ENCODE measurements around the gene CACNA1E. TPM values are rescaled to one million over a fixed set of nuclear protein-coding genes. Genes with fewer than 3 reads are reported as not detected.

Gene CACNA1E
- total and polyA plus RNA-seq, 2 experiments from 2014 or later: 0.32 to 1.1 TPM

DNA sequence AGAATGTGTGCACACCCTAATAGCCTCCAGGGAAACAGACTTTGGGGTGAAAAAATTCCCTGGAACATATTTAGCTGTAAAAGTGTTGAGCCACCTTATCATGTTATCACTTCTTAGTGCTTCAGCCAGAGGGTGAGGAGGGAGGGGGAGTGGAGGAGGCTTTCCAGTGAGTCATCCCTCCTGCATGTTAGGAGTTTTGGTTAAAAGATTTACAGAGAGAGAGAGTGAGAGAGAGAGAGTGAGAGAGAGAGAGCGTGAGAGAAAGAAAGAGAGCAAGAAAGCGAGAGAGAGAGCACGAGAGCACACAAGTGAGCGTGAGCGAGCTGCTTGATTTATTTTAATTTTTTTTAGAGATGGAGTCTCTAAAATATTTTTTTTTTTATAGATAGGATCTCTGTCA lies 13.5 kb upstream of the CACNA1E start (continued):
- TF ChIP-seq STAT1 (IDR thresholded peaks at IDR 0.05; ENCODE audit: unreplicated experiment) (no peak), POLR2AphosphoS5 (IDR thresholded peaks at IDR 0.05; ENCODE audit: low read depth) (no peak), NANOG (IDR thresholded peaks at IDR 0.05; ENCODE audit: borderline replicate concordance) (no peak)
- TF ChIP-seq, protein P1, sequence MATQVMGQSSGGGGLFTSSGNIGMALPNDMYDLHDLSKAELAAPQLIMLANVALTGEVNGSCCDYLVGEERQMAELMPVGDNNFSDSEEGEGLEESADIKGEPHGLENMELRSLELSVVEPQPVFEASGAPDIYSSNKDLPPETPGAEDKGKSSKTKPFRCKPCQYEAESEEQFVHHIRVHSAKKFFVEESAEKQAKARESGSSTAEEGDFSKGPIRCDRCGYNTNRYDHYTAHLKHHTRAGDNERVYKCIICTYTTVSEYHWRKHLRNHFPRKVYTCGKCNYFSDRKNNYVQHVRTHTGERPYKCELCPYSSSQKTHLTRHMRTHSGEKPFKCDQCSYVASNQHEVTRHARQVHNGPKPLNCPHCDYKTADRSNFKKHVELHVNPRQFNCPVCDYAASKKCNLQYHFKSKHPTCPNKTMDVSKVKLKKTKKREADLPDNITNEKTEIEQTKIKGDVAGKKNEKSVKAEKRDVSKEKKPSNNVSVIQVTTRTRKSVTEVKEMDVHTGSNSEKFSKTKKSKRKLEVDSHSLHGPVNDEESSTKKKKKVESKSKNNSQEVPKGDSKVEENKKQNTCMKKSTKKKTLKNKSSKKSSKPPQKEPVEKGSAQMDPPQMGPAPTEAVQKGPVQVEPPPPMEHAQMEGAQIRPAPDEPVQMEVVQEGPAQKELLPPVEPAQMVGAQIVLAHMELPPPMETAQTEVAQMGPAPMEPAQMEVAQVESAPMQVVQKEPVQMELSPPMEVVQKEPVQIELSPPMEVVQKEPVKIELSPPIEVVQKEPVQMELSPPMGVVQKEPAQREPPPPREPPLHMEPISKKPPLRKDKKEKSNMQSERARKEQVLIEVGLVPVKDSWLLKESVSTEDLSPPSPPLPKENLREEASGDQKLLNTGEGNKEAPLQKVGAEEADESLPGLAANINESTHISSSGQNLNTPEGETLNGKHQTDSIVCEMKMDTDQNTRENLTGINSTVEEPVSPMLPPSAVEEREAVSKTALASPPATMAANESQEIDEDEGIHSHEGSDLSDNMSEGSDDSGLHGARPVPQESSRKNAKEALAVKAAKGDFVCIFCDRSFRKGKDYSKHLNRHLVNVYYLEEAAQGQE (IDR thresholded peaks at IDR 0.05; ENCODE audit: unreplicated experiment): no peak

DNA sequence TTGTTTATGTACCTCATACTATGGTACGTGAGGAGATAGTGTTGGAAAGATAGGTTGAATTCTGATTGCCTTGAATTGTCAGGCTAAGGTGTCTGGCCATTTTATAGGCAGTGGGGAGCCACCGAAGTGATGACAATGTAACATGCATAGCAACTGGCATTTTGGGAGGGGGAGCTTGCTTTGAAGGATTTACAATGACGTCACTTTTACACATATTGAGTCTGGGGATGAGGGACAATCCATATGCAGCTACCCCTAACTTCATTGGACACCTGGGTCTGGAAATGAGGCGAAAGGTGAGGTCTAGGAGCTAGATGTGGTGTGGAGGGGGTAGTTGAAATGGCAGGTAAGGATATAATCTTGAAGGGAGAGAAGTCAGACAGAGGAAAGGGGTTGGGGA lies 7.7 kb upstream of the CACNA1E start:
- Mint-ChIP-seq H3K4me3 (no peak overlapping the region), H3K27ac (no peak overlapping the region), H3K27me3 (ENCODE audit: insufficient read depth, low read depth, poor library complexity) (no peaks in the 10 kb centered on the region), H3K9me3 (no peaks in the 10 kb centered on the region), H3K4me1 (peaks cover 4% of the 10 kb centered on the region; the same call in 1 of the 3 replicates), H3K36me3 (ENCODE audit: low read depth) (no peaks in the 10 kb centered on the region)
- H2AFZ ChIP-seq: no peak overlapping the region
- H3K4me3 ChIP-seq: no peak overlapping the region
- no peaks in the 10 kb centered on the region for H3K79me2 ChIP-seq (replicated peaks; ENCODE audit: insufficient read depth)
- H3K36me3 ChIP-seq (ENCODE audit: insufficient read depth): no peaks in the 10 kb centered on the region
- H3K27me3 ChIP-seq (ENCODE audit: insufficient read depth): peaks cover 6% of the 10 kb centered on the region
- no peaks in the 10 kb centered on the region; the same call in 1 of the 2 replicates for H3K4me1 ChIP-seq (ENCODE audit: insufficient read depth)
- no peak overlapping the region for H3K4me2 ChIP-seq
- H3K27ac ChIP-seq (ENCODE audit: low read depth): no peak overlapping the region
- TF ChIP-seq STAT1 (IDR thresholded peaks at IDR 0.05; ENCODE audit: unreplicated experiment): no peak
- TF ChIP-seq EZH2 (IDR thresholded peaks at IDR 0.05; ENCODE audit: low read depth, unreplicated experiment): no peak
- no peak for TF ChIP-seq CREB1 (CRISPR knock-in tag; IDR thresholded peaks at IDR 0.05; ENCODE audit: low read depth)
- no peak for TF ChIP-seq NANOG (IDR thresholded peaks at IDR 0.05; ENCODE audit: borderline replicate concordance)
- no peak for TF ChIP-seq ZNF331 (CRISPR knock-in tag; IDR thresholded peaks at IDR 0.05; ENCODE audit: low read depth)
- no peak for TF ChIP-seq POLR2AphosphoS5 (IDR thresholded peaks at IDR 0.05; ENCODE audit: low read depth)
- TF ChIP-seq, protein P1 (IDR thresholded peaks at IDR 0.05; ENCODE audit: unreplicated experiment): no peak
- TF ChIP-seq, protein P2, sequence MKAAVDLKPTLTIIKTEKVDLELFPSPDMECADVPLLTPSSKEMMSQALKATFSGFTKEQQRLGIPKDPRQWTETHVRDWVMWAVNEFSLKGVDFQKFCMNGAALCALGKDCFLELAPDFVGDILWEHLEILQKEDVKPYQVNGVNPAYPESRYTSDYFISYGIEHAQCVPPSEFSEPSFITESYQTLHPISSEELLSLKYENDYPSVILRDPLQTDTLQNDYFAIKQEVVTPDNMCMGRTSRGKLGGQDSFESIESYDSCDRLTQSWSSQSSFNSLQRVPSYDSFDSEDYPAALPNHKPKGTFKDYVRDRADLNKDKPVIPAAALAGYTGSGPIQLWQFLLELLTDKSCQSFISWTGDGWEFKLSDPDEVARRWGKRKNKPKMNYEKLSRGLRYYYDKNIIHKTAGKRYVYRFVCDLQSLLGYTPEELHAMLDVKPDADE (IDR thresholded peaks at IDR 0.05): no peak
- TF ChIP-seq, protein P3, sequence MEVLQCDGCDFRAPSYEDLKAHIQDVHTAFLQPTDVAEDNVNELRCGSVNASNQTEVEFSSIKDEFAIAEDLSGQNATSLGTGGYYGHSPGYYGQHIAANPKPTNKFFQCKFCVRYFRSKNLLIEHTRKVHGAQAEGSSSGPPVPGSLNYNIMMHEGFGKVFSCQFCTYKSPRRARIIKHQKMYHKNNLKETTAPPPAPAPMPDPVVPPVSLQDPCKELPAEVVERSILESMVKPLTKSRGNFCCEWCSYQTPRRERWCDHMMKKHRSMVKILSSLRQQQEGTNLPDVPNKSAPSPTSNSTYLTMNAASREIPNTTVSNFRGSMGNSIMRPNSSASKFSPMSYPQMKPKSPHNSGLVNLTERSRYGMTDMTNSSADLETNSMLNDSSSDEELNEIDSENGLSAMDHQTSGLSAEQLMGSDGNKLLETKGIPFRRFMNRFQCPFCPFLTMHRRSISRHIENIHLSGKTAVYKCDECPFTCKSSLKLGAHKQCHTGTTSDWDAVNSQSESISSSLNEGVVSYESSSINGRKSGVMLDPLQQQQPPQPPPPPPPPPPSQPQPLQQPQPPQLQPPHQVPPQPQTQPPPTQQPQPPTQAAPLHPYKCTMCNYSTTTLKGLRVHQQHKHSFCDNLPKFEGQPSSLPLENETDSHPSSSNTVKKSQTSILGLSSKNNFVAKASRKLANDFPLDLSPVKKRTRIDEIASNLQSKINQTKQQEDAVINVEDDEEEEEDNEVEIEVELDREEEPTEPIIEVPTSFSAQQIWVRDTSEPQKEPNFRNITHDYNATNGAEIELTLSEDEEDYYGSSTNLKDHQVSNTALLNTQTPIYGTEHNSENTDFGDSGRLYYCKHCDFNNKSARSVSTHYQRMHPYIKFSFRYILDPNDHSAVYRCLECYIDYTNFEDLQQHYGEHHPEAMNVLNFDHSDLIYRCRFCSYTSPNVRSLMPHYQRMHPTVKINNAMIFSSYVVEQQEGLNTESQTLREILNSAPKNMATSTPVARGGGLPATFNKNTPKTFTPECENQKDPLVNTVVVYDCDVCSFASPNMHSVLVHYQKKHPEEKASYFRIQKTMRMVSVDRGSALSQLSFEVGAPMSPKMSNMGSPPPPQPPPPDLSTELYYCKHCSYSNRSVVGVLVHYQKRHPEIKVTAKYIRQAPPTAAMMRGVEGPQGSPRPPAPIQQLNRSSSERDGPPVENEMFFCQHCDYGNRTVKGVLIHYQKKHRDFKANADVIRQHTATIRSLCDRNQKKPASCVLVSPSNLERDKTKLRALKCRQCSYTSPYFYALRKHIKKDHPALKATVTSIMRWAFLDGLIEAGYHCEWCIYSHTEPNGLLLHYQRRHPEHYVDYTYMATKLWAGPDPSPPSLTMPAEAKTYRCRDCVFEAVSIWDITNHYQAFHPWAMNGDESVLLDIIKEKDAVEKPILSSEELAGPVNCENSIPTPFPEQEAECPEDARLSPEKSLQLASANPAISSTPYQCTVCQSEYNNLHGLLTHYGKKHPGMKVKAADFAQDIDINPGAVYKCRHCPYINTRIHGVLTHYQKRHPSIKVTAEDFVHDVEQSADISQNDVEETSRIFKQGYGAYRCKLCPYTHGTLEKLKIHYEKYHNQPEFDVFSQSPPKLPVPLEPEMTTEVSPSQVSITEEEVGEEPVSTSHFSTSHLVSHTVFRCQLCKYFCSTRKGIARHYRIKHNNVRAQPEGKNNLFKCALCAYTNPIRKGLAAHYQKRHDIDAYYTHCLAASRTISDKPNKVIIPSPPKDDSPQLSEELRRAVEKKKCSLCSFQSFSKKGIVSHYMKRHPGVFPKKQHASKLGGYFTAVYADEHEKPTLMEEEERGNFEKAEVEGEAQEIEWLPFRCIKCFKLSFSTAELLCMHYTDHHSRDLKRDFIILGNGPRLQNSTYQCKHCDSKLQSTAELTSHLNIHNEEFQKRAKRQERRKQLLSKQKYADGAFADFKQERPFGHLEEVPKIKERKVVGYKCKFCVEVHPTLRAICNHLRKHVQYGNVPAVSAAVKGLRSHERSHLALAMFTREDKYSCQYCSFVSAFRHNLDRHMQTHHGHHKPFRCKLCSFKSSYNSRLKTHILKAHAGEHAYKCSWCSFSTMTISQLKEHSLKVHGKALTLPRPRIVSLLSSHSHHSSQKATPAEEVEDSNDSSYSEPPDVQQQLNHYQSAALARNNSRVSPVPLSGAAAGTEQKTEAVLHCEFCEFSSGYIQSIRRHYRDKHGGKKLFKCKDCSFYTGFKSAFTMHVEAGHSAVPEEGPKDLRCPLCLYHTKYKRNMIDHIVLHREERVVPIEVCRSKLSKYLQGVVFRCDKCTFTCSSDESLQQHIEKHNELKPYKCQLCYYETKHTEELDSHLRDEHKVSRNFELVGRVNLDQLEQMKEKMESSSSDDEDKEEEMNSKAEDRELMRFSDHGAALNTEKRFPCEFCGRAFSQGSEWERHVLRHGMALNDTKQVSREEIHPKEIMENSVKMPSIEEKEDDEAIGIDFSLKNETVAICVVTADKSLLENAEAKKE (CRISPR knock-in tag; IDR thresholded peaks at IDR 0.05): no peak
- DNase-seq (ENCODE audit: low spot score): no peak
- H4K20me1 ChIP-seq (replicated peaks; ENCODE audit: insufficient read depth): no peaks in the 10 kb centered on the region
- ATAC-seq: no peak
- no peaks in the 10 kb centered on the region for H3K9me2 ChIP-seq (ENCODE audit: insufficient read depth)
- no peaks in the 10 kb centered on the region for H3F3A ChIP-seq (replicated peaks; ENCODE audit: low read depth)
